WTC11 (cell line): ENCODE data around the gene BTK. TPM values are rescaled to one million over a fixed set of nuclear protein-coding genes. Genes with fewer than 3 reads are reported as not detected.

Source experiments
- ATAC-seq: fragments of 200-7000 bp; cut with Tn5 transposase; 2 replicates; pipeline ENCODE4 v1.10.0; 2021; ENCODE audit warnings: mild to moderate bottlenecking, moderate library complexity
- CTCF ChIA-PET: fragments of 300-600 bp; sonication (Branson Sonifier 250); formaldehyde crosslinking; loops from one replicate; lab custom pipeline; 2021; ENCODE audit warnings: antibody characterized with exemption; lab: Charles Lee
- POLR2A ChIA-PET: fragments of 350-600 bp; sonication (Branson Sonifier 250); formaldehyde crosslinking; loops from one replicate; lab custom pipeline; 2021; ENCODE audit warnings: antibody characterized with exemption; lab: Charles Lee
- DNase-seq: peaks from one replicate; pipeline ENCODE4 v3.0.0; 2021; ENCODE audit warnings: low spot score
- H3K27ac Mint-ChIP-seq: 2 replicates; pipeline ENCODE4 v1.8.0; 2021; ENCODE audit warnings: mixed read lengths
- H3K27me3 Mint-ChIP-seq: 2 replicates; pipeline ENCODE4 v1.8.0; 2021; ENCODE audit warnings: low read depth, mild to moderate bottlenecking, moderate library complexity, mixed read lengths
- H3K36me3 Mint-ChIP-seq: 2 replicates; pipeline ENCODE4 v1.8.0; 2021; ENCODE audit warnings: mixed read lengths
- H3K4me1 Mint-ChIP-seq: 2 replicates; pipeline ENCODE4 v1.8.0; 2022; ENCODE audit warnings: mixed read lengths
- H3K4me3 Mint-ChIP-seq: 2 replicates; pipeline ENCODE4 v1.8.0; 2021; ENCODE audit warnings: mild to moderate bottlenecking, moderate library complexity, mixed read lengths
- H3K9me3 Mint-ChIP-seq: 2 replicates; pipeline ENCODE4 v1.8.0; 2021; ENCODE audit warnings: mixed read lengths
- ELF4 ChIP-seq: sonication (generic); formaldehyde crosslinking; IDR thresholded peaks from 2 replicates; pipeline ENCODE4 v1.8.1; 2022; ENCODE audit warnings: low read depth, mild to moderate bottlenecking, moderate library complexity, missing genetic modification reagents
- ERG ChIP-seq: fragments of 250-450 bp; sonication (Bioruptor Pico); IDR thresholded peaks from 2 replicates; pipeline ENCODE4 v1.8.0; 2021; ENCODE audit warnings: mild to moderate bottlenecking
- TCF7 ChIP-seq: sonication (generic); formaldehyde crosslinking; IDR thresholded peaks from 2 replicates; pipeline ENCODE4 v1.8.0; 2022; ENCODE audit warnings: mild to moderate bottlenecking, low read depth, missing genetic modification reagents, moderate library complexity
- ZNF121 ChIP-seq: sonication (generic); formaldehyde crosslinking; IDR thresholded peaks from 2 replicates; pipeline ENCODE4 v1.8.0; 2023; ENCODE audit warnings: missing genetic modification reagents
- ZNF263 ChIP-seq: sonication (generic); formaldehyde crosslinking; IDR thresholded peaks from 2 replicates; pipeline ENCODE4 v1.8.1; 2022; ENCODE audit warnings: low read depth, mild to moderate bottlenecking, moderate library complexity, missing genetic modification reagents
- ZNF416 ChIP-seq: fragments of 250-450 bp; sonication (Bioruptor Pico); IDR thresholded peaks from 2 replicates; pipeline ENCODE4 v1.9.0; 2021; ENCODE audit warnings: mild to moderate bottlenecking, inconsistent platforms
- ZNF423 ChIP-seq: fragments of 250-450 bp; sonication (Bioruptor Pico); IDR thresholded peaks from 2 replicates; pipeline ENCODE4 v2.1.2; 2022; ENCODE audit warnings: mild to moderate bottlenecking, moderate library complexity
- ZNF425 ChIP-seq: fragments of 250-450 bp; sonication (Bioruptor Pico); conservative IDR thresholded peaks from 2 replicates; pipeline ENCODE4 v1.9.0; 2021; ENCODE audit warnings: mild to moderate bottlenecking
- ZNF512 ChIP-seq: sonication (generic); formaldehyde crosslinking; IDR thresholded peaks from 2 replicates; pipeline ENCODE4 v1.8.1; 2022; ENCODE audit warnings: missing genetic modification reagents, borderline replicate concordance
- total RNA-seq: library from RNA; stranded (reverse); gene quantifications from 3 replicates; pipeline ENCODE4 v1.2.3, GENCODE V29; 2021
- TF ChIP-seq, protein P1 (sequence below): sonication (generic); formaldehyde crosslinking; IDR thresholded peaks from 2 replicates; pipeline ENCODE4 v1.8.0; 2022; ENCODE audit warnings: mild to moderate bottlenecking, missing genetic modification reagents
- TF ChIP-seq, protein P2 (sequence below): sonication (generic); formaldehyde crosslinking; IDR thresholded peaks from 2 replicates; pipeline ENCODE4 v1.8.1; 2023; ENCODE audit warnings: mild to moderate bottlenecking, missing genetic modification reagents
- TF ChIP-seq, protein P3 (sequence below): fragments of 250-450 bp; sonication (Bioruptor Pico); IDR thresholded peaks from 2 replicates; pipeline ENCODE4 v1.9.0; 2021; ENCODE audit warnings: mild to moderate bottlenecking, borderline replicate concordance
- TF ChIP-seq, protein P4 (sequence below): sonication (generic); formaldehyde crosslinking; IDR thresholded peaks from 2 replicates; pipeline ENCODE4 v1.8.1; 2023; ENCODE audit warnings: mild to moderate bottlenecking, moderate library complexity, missing genetic modification reagents
- TF ChIP-seq, protein P5 (sequence below): sonication (generic); formaldehyde crosslinking; IDR thresholded peaks from 2 replicates; pipeline ENCODE4 v1.8.1; 2023; ENCODE audit warnings: mild to moderate bottlenecking, missing genetic modification reagents, borderline replicate concordance

BTK gene
- total RNA-seq, 1 experiment from 2014 or later: 0.74 TPM

- no peak for TF ChIP-seq ZNF423 (CRISPR knock-in tag)
- TF ChIP-seq ZNF512 (CRISPR knock-in tag): no peak
- TF ChIP-seq, protein P1, sequence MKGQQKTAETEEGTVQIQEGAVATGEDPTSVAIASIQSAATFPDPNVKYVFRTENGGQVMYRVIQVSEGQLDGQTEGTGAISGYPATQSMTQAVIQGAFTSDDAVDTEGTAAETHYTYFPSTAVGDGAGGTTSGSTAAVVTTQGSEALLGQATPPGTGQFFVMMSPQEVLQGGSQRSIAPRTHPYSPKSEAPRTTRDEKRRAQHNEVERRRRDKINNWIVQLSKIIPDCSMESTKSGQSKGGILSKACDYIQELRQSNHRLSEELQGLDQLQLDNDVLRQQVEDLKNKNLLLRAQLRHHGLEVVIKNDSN (CRISPR knock-in tag): no peak
- no peak for TF ChIP-seq ZNF263
- no peak for TF ChIP-seq TCF7
- no peak for TF ChIP-seq ERG (CRISPR knock-in tag)
Observed at GRCh38 chrX:101388604-101389003, 2.6 kb upstream of the BTK start (continued).

- CTCF ChIA-PET: no interaction called here
- H3K36me3 Mint-ChIP-seq: peaks cover 7% of the 10 kb centered on the region
- POLR2A ChIA-PET: no interaction called here
- H3K27ac Mint-ChIP-seq: no peak overlapping the region
- no peaks in the 10 kb centered on the region for H3K9me3 Mint-ChIP-seq
- ATAC-seq (no peak), DNase-seq (no peak)
- H3K4me1 Mint-ChIP-seq: peaks cover 7% of the 10 kb centered on the region; the same call in 1 of the 2 replicates
- H3K27me3 Mint-ChIP-seq: no peaks in the 10 kb centered on the region
- TF ChIP-seq, protein P2, sequence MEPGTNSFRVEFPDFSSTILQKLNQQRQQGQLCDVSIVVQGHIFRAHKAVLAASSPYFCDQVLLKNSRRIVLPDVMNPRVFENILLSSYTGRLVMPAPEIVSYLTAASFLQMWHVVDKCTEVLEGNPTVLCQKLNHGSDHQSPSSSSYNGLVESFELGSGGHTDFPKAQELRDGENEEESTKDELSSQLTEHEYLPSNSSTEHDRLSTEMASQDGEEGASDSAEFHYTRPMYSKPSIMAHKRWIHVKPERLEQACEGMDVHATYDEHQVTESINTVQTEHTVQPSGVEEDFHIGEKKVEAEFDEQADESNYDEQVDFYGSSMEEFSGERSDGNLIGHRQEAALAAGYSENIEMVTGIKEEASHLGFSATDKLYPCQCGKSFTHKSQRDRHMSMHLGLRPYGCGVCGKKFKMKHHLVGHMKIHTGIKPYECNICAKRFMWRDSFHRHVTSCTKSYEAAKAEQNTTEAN: no peak
- no peak for TF ChIP-seq ZNF416 (CRISPR knock-in tag)
- TF ChIP-seq ZNF425: no peak
- no peak for TF ChIP-seq ZNF121 (CRISPR knock-in tag)
- no peak for TF ChIP-seq ELF4 (CRISPR knock-in tag)
- TF ChIP-seq, protein P3, sequence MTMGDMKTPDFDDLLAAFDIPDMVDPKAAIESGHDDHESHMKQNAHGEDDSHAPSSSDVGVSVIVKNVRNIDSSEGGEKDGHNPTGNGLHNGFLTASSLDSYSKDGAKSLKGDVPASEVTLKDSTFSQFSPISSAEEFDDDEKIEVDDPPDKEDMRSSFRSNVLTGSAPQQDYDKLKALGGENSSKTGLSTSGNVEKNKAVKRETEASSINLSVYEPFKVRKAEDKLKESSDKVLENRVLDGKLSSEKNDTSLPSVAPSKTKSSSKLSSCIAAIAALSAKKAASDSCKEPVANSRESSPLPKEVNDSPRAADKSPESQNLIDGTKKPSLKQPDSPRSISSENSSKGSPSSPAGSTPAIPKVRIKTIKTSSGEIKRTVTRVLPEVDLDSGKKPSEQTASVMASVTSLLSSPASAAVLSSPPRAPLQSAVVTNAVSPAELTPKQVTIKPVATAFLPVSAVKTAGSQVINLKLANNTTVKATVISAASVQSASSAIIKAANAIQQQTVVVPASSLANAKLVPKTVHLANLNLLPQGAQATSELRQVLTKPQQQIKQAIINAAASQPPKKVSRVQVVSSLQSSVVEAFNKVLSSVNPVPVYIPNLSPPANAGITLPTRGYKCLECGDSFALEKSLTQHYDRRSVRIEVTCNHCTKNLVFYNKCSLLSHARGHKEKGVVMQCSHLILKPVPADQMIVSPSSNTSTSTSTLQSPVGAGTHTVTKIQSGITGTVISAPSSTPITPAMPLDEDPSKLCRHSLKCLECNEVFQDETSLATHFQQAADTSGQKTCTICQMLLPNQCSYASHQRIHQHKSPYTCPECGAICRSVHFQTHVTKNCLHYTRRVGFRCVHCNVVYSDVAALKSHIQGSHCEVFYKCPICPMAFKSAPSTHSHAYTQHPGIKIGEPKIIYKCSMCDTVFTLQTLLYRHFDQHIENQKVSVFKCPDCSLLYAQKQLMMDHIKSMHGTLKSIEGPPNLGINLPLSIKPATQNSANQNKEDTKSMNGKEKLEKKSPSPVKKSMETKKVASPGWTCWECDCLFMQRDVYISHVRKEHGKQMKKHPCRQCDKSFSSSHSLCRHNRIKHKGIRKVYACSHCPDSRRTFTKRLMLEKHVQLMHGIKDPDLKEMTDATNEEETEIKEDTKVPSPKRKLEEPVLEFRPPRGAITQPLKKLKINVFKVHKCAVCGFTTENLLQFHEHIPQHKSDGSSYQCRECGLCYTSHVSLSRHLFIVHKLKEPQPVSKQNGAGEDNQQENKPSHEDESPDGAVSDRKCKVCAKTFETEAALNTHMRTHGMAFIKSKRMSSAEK (CRISPR knock-in tag): no peak
- TF ChIP-seq, protein P4, sequence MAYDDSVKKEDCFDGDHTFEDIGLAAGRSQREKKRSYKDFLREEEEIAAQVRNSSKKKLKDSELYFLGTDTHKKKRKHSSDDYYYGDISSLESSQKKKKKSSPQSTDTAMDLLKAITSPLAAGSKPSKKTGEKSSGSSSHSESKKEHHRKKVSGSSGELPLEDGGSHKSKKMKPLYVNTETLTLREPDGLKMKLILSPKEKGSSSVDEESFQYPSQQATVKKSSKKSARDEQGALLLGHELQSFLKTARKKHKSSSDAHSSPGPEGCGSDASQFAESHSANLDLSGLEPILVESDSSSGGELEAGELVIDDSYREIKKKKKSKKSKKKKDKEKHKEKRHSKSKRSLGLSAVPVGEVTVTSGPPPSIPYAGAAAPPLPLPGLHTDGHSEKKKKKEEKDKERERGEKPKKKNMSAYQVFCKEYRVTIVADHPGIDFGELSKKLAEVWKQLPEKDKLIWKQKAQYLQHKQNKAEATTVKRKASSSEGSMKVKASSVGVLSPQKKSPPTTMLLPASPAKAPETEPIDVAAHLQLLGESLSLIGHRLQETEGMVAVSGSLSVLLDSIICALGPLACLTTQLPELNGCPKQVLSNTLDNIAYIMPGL (CRISPR knock-in tag): no peak
- TF ChIP-seq, protein P5, sequence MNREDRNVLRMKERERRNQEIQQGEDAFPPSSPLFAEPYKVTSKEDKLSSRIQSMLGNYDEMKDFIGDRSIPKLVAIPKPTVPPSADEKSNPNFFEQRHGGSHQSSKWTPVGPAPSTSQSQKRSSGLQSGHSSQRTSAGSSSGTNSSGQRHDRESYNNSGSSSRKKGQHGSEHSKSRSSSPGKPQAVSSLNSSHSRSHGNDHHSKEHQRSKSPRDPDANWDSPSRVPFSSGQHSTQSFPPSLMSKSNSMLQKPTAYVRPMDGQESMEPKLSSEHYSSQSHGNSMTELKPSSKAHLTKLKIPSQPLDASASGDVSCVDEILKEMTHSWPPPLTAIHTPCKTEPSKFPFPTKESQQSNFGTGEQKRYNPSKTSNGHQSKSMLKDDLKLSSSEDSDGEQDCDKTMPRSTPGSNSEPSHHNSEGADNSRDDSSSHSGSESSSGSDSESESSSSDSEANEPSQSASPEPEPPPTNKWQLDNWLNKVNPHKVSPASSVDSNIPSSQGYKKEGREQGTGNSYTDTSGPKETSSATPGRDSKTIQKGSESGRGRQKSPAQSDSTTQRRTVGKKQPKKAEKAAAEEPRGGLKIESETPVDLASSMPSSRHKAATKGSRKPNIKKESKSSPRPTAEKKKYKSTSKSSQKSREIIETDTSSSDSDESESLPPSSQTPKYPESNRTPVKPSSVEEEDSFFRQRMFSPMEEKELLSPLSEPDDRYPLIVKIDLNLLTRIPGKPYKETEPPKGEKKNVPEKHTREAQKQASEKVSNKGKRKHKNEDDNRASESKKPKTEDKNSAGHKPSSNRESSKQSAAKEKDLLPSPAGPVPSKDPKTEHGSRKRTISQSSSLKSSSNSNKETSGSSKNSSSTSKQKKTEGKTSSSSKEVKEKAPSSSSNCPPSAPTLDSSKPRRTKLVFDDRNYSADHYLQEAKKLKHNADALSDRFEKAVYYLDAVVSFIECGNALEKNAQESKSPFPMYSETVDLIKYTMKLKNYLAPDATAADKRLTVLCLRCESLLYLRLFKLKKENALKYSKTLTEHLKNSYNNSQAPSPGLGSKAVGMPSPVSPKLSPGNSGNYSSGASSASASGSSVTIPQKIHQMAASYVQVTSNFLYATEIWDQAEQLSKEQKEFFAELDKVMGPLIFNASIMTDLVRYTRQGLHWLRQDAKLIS (CRISPR knock-in tag): no peak
- no peak overlapping the region for H3K4me3 Mint-ChIP-seq
Observed at GRCh38 chrX:101386542-101386885, 523 bp upstream of the BTK start.
